Lung (tissue), 12 donors: ENCODE measurements around the gene SLC5A10. TPM values are rescaled to one million over a fixed set of nuclear protein-coding genes. Genes with fewer than 3 reads are reported as not detected.

Experiments
- ATAC-seq: fragments of 200-7000 bp; cut with Tn5 transposase; one replicate; pipeline ENCODE4 v1.9.1; 2020; ENCODE audit warnings: moderate number of reproducible peaks; ENCODE audit not compliant: insufficient read depth, low FRiP score
- DNase-seq, 3 donors: peaks; one replicate each; pipeline ENCODE4 v3.0.0-alpha.2; 2013 to 2017
- H3K27ac ChIP-seq, 2 donors: one replicate each; pipeline ENCODE4 v1.5.1; 2013; ENCODE audit warnings: mild to moderate bottlenecking in 2 of 2, moderate library complexity in 2 of 2, control low read depth in 1 of 2, inconsistent platforms in 1 of 2, low read depth in 1 of 2, low read length in 1 of 2
- H3K27me3 ChIP-seq, 3 donors: one replicate each; pipeline ENCODE4 v1.5.1; 2013; ENCODE audit warnings: low read length in 2 of 3; ENCODE audit not compliant: control insufficient read depth in 3 of 3, insufficient read depth in 3 of 3
- H3K36me3 ChIP-seq, 4 donors: one replicate each; pipeline ENCODE4 v1.5.1; 2013; ENCODE audit warnings: low read length in 4 of 4, mild to moderate bottlenecking in 1 of 4, moderate library complexity in 1 of 4; ENCODE audit not compliant: control insufficient read depth in 4 of 4, insufficient read depth in 4 of 4
- H3K4me1 ChIP-seq, 5 donors: one replicate each; pipeline ENCODE4 v1.5.1; 2013; ENCODE audit warnings: low read length in 5 of 5, mild to moderate bottlenecking in 2 of 5, moderate library complexity in 1 of 5; ENCODE audit not compliant: control insufficient read depth in 5 of 5, insufficient read depth in 5 of 5
- H3K4me3 ChIP-seq: one replicate; pipeline ENCODE4 v1.5.1; 2013; ENCODE audit warnings: mild to moderate bottlenecking, control low read depth, moderate library complexity
- H3K9ac ChIP-seq, 2 donors: one replicate each; pipeline ENCODE4 v1.5.1; 2013; ENCODE audit warnings: low read length in 2 of 2, control low read depth in 1 of 2; ENCODE audit not compliant: insufficient read depth in 1 of 2
- H3K9me3 ChIP-seq, 4 donors: one replicate each; pipeline ENCODE4 v1.5.1; 2013; ENCODE audit warnings: low read length in 3 of 4, mild to moderate bottlenecking in 1 of 4, moderate library complexity in 1 of 4; ENCODE audit not compliant: control insufficient read depth in 4 of 4, insufficient read depth in 3 of 4
- CTCF ChIP-seq: IDR thresholded peaks from 2 replicates; pipeline ENCODE4 v1.5.1; 2012; ENCODE audit warnings: mild to moderate bottlenecking; ENCODE audit errors: control extremely low read depth, extremely low read depth
- WGBS, 2 donors: extraction: QIAGEN DNeasy Blood & Tissue Kit; methylation state at CpG; one replicate each; pipeline ENCODE4 v1.1.7; 2013; 5-methylcytosine and 5-hydroxymethylcytosine counted together
- polyA plus RNA-seq, 2 donors: library from polyadenylated mRNA; stranded (reverse); fragments of 200-250 nt; gene quantifications; one replicate each; pipeline ENCODE4 v1.2.1, GENCODE V29; 2013
- total RNA-seq, 2 donors: library from RNA; depleted of rRNA in 1 of 2; stranded (reverse); fragments of >200 nt in 1 of 2; gene quantifications; one replicate each; pipeline ENCODE4 v1.2.1, GENCODE V29; 2014 to 2021
- donor health status: control.
- donor health status: control.
- donor health status: Bipolar disorder and iron deficiency.
- donor health status: healthy.
- donor health status: DM: yes; HTN: yes; CAD: no.

Gene SLC5A10
- total and polyA plus RNA-seq, 4 donors = 0.09 to 0.31 (median 0.21) TPM

DNA sequence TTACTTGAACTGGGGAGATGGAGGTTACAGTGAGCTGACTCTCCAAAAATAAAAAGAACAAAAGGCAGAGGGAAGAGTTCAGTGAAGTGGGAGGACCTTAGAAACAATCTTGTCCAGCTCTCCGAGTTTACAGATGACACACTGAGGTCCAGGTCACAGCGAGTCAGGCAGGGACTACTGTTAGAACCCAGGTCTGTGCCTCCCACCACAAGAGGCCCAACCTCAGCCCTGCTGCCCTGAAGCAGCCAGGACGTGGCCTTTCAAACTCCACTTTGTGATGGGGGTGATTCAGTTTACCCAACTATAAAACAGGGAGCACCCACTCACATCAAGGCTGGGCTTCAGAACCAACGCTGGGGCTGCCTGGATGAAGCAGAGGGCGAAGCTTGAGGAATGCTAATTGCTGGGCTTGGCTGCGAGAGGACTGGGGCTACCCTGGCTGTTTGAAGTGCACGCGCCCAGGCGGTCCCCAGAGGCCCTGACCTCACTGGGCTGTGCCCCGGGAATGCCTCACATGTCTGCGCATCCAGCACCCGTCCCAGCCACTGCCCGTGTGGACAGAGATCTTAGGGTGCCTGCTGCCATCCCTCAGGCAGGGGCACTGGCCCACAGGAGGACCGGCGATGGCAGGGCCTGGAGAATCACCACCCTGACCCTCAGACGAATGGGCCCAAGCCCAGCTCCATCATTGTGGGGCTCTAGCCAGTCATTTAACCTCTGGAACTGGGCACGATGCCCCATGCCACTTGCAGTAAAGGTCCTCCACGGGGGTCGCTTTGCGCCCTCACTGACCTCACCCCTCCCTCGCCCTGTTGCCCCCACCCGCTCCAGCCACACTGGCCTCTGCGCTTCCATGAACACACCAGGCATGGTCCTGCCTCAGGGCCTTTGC lies 11.4 kb downstream of the SLC5A10 start:
- peaks cover 0 to 36% (median 6%) of the 10 kb centered on the region in 5 donors for H3K4me1 ChIP-seq

DNA sequence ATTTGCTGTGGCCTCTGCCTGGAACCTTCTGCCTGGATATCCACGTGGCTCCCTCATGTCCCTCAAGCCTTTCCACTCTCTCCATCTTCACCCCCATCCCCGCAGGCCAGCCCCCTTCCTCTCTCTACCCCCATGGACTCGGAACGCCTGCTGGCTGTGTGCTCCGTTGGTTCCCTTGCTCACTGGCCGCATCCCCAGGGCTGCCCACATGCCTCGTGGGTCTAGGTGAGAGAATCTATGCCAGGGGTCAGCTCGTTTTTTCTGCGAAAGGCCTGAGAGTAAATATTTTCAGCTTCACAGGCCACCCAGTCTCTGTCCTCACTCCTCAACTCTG lies 12.0 kb downstream of the SLC5A10 start:
- 92 to 94% methylated on average over 9 of the region's 9 CpGs for WGBS, 2 donors
- no peak for DNase-seq
- no peak overlapping the region for H3K9ac ChIP-seq

More for the DNA sequence above, 11.4 kb downstream of the SLC5A10 start:
- WGBS, 2 donors = 88 to 97% methylated on average over 23 of the region's 23 CpGs
- Histone ChIP-seq H3K4me3 (no peak overlapping the region), H3K36me3 (no peaks in the 10 kb centered on the region), H3K27me3 (no peaks in the 10 kb centered on the region), H3K27ac (no peak overlapping the region), H3K9ac (no peak overlapping the region), H3K9me3 (no peaks in the 10 kb centered on the region)
- ATAC-seq = no peak
- no peak for TF ChIP-seq CTCF
- no peak for DNase-seq

DNA sequence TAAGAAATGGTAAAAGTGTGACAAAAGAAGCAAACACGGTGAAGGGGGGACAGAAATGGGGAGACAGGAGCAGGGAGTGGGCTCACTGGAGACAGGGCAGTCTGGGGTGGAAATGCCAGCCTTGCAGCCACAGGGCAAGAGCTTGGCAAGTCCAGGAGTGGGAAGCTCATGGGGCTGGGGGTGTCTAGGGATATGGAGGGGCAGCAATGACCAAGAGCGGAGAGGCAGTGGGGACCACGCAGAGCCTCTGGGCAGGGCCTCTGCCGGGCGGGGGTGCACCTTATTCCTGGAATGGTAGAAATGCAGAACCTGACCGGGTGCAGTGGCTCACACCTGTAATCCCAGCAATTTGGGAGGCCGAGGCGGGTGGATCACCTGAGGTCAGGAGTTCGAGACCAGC lies 12.6 kb downstream of the SLC5A10 start:
- no peak overlapping the region for H3K9ac ChIP-seq
- TF ChIP-seq CTCF = no peak
- no peaks in the 10 kb centered on the region for H3K9me3 ChIP-seq
- DNase-seq (no peak), ATAC-seq (no peak)
- no peaks in the 10 kb centered on the region for H3K27me3 ChIP-seq
- H3K4me3 ChIP-seq = no peak overlapping the region
- 91 to 96% methylated on average over 9 of the region's 9 CpGs for WGBS, 2 donors
- peaks cover 0 to 46% (median 10%) of the 10 kb centered on the region in 5 donors for H3K4me1 ChIP-seq
- no peaks in the 10 kb centered on the region for H3K36me3 ChIP-seq
- no peak overlapping the region for H3K27ac ChIP-seq

More for the DNA sequence above, 12.0 kb downstream of the SLC5A10 start:
- Histone ChIP-seq H3K4me1 (peaks cover 0 to 43% (median 7%) of the 10 kb centered on the region in 5 donors), H3K27ac (no peak overlapping the region), H3K4me3 (no peak overlapping the region), H3K27me3 (no peaks in the 10 kb centered on the region), H3K36me3 (no peaks in the 10 kb centered on the region), H3K9me3 (no peaks in the 10 kb centered on the region)
- no peak for ATAC-seq
- no peak for TF ChIP-seq CTCF
